SK-MEL-5 (cell line): ENCODE data around the gene IL17REL. TPM values are rescaled to one million over a fixed set of nuclear protein-coding genes. Genes with fewer than 3 reads are reported as not detected.

ENCODE experiments used
- DNase-seq: peaks from one replicate; pipeline ENCODE4 v3.0.0-alpha.2; 2016; ENCODE audit warnings: low read depth, low spot score
- in situ Hi-C: cut with HindIII; loops from 2 replicates; pipeline ENCODE4 v1.10.0; 2016; ENCODE audit warnings: low sequenced_read_pairs, high pct_unique_total_duplicates, low pct_unique_long_range_greater_than_20kb
- total RNA-seq: library from RNA; depleted of rRNA; stranded (reverse); fragments of >200 nt; shearing (Covaris generic); gene quantifications from 2 replicates; pipeline ENCODE4 v1.2.3, GENCODE V29; 2014

Gene IL17REL
- total RNA-seq, 1 experiment from 2014 or later: not detected

- DNase-seq: no peak
- in situ Hi-C loops: no loop called here
Measured at GRCh38 chr22:49958931-49959781, 53.4 kb downstream of the IL17REL start.

- in situ Hi-C loops: no loop called here
- no peak for DNase-seq
Measured at GRCh38 chr22:49958366-49958921, 54.1 kb downstream of the IL17REL start.

GRCh38 chr22:49957826-49958365 is 54.7 kb downstream of the IL17REL start:
- in situ Hi-C loops: no loop called here
- DNase-seq: no peak

- in situ Hi-C loops: no loop called here
- no peak for DNase-seq
Measured at GRCh38 chr22:49956914-49957825, 55.4 kb downstream of the IL17REL start.

GRCh38 chr22:49956418-49956770 is 56.2 kb downstream of the IL17REL start:
- in situ Hi-C loops: no loop called here
- DNase-seq: no peak

- in situ Hi-C loops: no loop called here
Measured at GRCh38 chr22:49955581-49956417, 56.8 kb downstream of the IL17REL start.

GRCh38 chr22:49954991-49955580 is 57.5 kb downstream of the IL17REL start:
- in situ Hi-C loops: no loop called here
- DNase-seq: no peak

More at GRCh38 chr22:49955581-49956417, 56.8 kb downstream of the IL17REL start:
- no peak for DNase-seq

GRCh38 chr22:49954354-49954753 is 58.2 kb downstream of the IL17REL start:
- in situ Hi-C loops: no loop called here
- no peak for DNase-seq

GRCh38 chr22:49953680-49954344 is 58.8 kb downstream of the IL17REL start:
- DNase-seq: no peak
- in situ Hi-C loops: no loop called here

GRCh38 chr22:49953027-49953679 is 59.4 kb downstream of the IL17REL start:
- no peak for DNase-seq
- in situ Hi-C loops: no loop called here

GRCh38 chr22:49951986-49952896 is 60.3 kb downstream of the IL17REL start:
- no peak for DNase-seq
- in situ Hi-C loops: no loop called here

- in situ Hi-C loops: no loop called here
- no peak for DNase-seq
Measured at GRCh38 chr22:49951678-49951985, 60.9 kb downstream of the IL17REL start.

GRCh38 chr22:49951000-49951677 is 61.4 kb downstream of the IL17REL start:
- in situ Hi-C loops: no loop called here
- DNase-seq: no peak

GRCh38 chr22:49950396-49950994 is 62.1 kb downstream of the IL17REL start:
- in situ Hi-C loops: no loop called here

More at GRCh38 chr22:49950396-49950994, 62.1 kb downstream of the IL17REL start:
- no peak for DNase-seq
